HG02938 (cell line): Measurements from ENCODE around the gene LRRC51.

Source experiments
- ATAC-seq: cut with Tn5 transposase; IDR thresholded peaks from one replicate; pipeline ENCODE4 v1.9.1; 2021; ENCODE audit warnings: mild to moderate bottlenecking, moderate library complexity; ENCODE audit not compliant: unreplicated experiment

LRRC51 gene, protein sequence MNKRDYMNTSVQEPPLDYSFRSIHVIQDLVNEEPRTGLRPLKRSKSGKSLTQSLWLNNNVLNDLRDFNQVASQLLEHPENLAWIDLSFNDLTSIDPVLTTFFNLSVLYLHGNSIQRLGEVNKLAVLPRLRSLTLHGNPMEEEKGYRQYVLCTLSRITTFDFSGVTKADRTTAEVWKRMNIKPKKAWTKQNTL

DNA sequence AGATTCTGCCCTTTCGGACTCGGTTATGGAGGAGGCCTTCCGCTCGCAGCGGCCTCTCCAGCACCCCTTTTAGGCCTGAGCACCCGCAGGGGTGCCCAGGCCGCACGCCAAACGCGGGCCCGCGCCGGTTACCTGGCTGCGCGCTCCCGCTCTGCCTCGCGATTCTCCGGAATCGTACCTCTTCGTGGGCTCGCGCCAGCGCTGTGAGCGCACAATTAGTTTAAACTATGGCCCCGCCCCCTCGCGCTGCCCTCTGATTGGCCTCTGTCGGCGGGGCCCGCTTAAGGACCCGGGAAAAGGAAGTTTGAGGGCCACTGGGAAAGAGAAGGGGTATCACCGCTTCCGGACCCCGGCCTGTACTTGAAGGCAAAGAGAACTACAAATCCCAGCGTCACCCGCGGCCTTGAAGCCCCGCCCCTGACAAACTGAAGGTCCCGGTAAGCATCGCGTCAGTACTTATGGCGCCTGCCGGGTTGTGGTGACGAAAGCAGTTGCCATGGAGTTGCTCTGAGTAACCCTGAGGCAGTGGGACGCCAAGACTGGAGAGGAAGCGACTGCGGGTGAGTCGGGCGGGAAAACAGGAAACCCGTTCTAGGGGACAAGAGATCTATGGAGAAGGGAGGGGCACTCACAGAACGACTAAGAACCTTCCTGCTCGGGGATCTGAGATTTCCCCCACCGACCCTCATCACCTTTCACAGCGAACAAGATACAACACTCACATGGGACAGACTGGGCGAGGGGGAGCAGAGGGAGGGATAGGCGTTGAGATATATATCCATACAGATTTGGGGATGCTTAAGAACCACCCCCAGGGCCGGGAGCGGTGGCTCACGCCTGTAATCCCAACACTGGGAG lies at the start of gene LRRC51, which contains the start of gene NUMA1:
TSS of gene LRRC51 (plus strand) at position 525 of the 858 bp plus-strand sequence. CDS start 8,234 bp downstream, outside the sequence.
TSS of gene NUMA1 (minus strand) at position 217 of the 858 bp plus-strand sequence. CDS start 44,599 bp downstream, outside the sequence.
- ATAC-seq: peak; percentile 96

DNA sequence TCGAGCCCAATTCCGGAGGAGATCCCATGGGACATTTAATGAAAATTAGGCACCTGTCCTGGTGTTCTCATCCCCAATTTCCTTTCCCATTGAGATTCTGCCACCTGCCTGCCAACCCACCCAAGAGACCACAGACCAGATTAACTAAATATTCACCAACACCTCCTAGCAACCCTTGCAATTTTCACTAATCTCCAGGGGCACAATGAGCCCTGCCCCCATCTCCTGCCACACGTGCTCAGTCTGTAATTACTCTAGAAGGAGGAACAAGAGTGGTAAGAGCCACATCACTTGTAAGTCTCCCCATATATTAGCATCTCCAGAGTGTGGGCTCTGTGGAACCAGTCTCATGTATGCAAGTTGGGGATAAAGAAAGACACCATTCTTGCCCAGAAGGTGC lies 44.0 kb upstream of the LRRC51 start:
- ATAC-seq: no peak

DNA sequence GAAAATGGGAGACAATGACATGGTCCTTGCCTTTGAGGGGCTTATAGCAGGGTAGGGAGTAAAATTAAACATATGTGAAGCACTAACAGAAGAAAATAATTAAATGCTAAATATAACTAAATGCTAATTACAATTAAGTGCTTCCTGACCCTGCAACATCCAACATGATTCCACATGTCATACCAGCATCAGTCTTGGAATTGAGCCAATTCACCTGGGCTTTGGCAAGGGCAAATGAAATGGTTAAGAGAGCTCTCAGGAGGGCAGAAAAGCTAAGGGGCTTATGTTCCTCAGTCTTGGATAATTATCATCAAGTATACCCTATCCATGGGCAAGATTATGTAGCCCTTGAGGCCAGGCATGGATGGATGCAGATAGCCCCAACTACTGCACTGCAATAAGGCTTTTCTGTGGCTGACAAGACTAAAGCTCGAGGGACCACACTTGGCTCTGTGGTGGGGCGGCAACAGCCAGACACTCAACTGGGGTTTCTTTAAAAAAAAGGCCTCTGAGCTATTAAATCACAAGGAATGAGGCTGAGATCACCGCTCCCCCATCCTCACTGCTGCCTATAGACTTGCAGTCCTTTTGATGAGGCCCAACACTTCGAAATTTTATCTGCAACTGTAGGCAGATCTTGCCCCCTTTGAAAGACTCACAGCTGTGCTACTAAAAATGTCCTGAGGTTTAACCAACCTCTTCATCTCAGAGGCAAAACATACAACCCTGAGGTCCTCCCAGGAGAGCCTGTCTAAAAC lies 42.9 kb upstream of the LRRC51 start:
- no peak for ATAC-seq

DNA sequence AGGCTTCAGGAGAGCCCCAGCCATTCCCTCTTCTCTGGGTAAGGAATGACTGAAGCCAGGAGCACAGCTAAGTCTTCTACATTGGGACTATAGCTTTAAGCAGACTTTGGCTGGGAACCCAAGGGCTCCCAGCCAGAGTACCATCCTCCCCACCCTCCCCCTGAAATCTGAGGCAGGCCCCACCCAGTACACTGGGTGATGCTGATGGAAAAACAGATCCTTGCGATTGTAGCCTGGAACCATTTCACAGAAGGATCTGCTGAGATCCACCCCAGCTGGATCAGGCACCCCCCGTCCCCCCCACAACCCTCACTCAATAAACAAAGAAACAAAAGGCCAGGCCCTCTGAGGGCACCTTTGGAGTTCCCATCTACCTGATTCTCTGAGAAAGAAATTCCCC lies 42.2 kb upstream of the LRRC51 start:
- ATAC-seq: no peak

DNA sequence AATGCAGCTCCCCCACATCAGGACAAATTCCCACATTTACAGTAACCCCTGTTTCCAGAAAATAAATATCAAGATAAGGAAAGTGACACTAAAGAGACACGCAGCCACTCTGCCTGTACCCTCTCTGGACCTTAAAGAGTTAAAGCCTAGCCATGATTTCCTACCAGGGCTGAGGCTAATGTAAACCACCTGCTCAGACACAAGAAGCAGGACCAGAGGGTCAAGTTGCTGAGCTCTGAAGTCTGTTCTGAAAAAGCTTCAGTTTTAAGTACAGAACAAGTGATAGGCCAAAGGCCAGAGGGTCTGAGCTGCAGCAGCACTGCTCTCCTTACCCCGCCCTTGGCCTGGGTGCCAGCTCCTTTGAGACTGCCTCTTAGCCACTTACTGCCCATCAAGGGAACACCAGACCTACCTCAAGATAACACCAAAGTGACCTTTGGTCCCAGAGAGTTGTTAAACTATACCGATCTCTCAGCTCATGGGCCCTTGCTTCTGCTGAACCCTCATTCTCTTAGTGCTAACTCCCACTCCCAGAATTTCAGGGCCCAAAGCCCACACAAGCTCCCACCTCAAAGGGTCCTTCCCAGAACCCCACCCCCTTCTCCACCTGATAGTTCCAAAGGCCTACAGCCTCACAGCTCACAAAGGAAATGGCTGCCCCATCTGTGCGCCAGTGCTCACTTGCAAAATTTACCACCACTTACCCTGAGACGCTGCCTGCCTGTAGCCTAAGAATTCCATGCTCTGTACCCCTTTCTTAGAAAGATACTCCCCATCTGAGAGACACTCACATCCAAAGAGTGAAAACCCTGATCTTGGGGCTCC lies 41.4 kb upstream of the LRRC51 start:
- no peak for ATAC-seq

DNA sequence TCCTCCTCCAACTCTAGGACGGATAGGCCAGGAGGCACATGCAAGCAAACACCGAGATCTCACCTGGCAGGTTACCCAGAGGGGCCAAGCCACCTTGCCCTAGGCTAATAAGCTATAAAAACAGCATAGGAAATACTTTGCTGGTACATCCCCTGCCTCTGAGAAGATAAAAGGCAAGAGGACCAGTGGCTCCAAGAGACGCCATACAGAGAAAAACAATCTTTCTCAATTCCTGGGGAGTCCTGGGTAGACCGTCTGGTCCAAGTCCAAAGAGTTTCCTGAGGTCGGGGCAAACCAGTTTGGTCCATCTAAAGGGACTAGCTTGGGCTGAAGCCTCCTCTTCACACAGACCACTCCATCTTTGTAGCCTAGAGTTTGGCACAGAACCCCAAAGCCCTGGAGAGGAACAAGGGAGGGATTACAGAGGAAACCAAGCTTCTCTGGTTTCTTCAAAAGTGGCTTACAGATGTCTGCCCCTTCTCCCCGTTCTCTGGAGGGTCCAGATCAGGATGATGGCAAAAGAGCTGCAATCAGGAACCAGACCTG lies 40.7 kb upstream of the LRRC51 start:
- no peak for ATAC-seq

DNA sequence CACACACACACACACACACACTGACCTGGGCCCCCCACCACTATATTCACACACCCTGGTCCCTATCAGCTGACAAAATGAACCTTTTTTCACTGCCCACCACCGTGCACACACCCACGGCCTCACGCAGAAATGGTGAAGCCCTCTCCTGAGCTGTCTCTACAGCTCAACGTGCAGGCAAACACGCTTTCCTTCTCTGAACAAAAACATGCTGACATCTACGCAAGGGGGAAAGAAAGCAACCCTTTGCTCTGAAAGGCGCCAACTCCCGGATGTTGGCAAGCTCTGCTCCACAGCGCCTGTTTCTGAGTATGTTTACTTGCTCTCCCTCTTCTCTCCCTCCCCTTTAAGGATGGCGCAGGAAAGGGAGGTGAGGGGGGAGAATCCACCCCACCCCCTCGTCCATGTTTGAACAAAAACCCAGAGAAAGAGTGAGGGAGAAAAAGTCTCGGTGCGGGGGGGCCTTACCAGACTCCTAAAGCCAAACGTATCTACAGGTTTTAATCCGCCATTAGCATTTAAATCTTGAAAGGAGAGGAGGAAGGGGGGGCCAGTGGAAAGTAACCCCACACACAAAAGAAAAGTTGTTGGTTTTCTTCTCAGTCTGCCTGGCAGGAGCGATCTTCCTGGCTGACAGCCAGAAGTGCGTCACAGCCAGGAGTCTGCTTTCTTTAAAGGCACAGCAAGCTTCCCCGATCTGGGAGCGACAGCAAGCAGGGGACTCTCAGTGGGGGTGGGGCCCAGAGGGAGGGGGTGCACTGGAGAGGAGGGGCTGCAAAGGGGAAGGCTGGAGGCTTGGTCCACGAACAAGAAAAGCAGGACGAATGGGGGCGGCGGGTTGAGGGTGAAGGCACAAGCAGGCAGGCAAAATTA lies 39.9 kb upstream of the LRRC51 start:
- ATAC-seq: no peak

DNA sequence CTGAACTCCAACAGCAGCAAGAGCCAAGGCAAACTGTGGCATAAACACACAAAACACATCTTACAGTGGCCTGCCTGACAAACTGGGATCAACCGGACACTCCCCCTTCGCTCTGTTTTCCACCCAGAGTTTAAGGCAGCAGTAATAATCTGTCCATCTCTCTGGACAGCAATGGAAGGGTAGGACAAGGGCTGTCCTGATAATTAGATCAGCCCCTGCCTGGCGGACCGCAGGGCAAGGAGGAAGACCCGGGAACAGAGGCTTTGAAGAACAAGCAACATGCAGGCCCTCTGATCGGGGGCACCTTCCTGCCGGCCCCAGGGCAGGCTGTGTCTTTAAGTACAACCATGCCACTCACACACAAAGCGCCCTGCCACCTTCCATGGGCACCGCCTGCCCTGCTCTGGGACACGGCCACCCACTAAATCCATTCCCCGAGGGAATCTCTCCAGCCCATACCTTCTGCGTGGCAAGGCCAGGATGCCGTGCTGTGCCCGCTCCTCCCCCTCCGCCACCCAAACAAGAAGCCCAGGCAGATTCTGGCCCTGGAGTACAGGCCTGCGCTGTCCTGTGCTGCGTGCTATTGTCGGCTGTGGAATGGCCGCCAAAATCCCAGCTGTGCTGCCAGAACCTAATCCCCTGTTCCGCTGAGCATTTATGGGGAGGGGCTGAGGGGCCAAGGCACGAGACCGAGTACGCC lies 39.1 kb upstream of the LRRC51 start:
- no peak for ATAC-seq

DNA sequence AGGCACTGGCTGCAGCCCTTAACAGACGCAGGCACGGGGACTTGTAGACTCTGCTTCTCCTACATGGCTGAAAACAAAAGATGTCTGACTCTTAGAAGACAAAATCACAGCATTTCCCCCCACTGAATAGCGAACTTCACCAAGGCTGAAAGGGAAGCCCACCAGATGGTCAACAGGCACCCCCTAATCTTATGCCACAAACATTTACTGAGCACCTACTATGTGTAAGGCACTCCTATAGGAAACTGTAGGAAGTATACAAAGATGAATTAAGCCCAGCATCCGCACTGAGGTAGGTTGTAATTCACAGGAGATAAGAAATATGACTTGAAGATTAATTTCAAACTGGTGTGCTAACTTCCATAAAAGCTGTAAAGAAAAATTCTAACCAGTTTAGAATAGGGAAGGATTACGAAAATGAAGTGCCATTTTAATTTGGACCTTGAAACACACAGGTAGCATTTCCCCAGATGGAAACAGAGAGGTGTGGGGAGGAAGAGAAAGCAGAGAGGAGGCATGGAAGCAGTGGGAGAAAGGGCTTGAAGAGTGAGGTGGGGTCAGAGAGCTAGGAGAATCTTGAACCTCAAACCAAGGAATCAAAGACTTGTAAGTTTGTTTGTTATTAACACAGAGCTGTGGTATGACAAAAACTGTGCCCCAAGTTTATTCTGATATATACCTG lies 38.4 kb upstream of the LRRC51 start:
- ATAC-seq: no peak

DNA sequence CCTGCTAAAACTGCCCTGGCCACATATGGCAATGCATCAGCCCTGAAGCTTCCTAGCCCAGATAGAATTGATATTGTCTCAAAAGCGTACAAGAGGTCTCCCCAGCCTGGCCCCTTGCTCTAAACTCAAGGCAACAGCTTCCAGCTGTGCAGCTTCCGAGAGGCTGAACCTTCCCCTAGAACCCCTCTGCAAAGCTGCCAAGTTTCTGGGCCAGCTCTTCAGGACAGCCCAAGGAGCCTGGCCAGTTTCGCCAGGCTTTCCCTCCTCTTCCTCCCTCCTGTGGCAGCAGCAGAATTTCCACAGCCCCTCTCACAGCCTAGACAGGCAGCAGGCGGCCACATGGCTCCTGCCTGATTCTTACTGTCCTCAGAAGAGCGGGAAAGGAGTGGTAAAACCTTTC lies 34.8 kb upstream of the LRRC51 start:
- ATAC-seq: no peak

DNA sequence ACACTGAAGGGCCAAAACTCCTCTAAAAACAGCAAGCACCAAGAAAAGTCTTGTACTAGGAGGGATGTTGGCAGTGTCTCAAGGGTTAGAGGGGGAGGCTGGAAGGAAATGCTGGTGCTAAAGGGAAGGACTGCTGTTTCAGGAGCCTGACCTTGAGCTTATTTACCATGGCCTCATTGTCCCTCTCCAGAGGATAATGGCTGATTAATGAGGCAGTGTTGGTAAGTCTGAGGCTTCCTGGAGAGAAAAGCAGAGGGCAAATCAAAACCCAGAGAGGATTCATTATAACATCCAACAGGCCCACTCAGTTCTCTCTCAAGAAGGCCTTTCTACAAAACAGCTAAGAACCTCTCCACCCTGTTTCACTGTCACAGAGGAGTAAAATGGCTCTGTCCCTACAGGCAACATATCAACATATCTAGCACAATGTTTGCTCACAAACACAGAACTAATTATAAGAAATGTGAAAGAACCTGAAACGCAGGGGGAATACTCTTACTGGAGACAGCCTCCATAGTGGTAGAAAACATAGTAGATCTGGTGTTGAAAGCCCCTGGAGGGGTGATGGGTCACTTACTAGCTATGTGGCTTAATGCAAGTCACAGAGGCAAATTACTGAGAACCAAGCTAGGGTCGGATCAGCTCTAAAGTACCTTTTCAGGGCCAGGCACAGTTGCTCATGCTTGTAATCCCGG lies 31.7 kb upstream of the LRRC51 start:
- no peak for ATAC-seq

DNA sequence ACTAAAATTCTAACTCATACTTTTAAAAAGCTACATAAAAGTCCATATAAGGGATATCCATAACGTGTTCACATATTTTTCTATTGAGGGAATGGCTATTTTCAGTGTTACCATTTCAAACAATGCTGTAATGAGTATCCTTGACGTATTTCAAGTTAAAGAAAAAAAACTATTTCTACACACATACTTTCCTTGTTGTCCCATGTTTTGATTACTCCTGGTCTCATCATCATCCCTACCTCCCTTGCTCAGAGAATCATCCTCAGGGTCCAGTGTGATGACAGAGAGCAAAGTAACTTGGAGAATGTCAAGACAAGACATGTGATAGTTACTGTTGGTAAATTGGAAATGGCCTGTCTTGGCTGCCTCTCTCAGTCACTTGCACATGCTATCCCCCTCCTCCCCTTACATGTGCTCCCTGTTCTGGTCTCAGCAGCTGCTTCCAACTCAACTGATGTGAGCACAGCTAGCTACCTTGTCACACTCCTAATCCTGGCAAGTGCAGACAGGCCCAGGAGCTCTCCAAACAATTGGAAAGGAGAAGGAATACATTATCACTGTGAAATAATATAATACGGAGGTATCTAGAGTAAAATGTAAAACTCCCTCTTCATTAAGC lies 22.1 kb upstream of the LRRC51 start:
- no peak for ATAC-seq

DNA sequence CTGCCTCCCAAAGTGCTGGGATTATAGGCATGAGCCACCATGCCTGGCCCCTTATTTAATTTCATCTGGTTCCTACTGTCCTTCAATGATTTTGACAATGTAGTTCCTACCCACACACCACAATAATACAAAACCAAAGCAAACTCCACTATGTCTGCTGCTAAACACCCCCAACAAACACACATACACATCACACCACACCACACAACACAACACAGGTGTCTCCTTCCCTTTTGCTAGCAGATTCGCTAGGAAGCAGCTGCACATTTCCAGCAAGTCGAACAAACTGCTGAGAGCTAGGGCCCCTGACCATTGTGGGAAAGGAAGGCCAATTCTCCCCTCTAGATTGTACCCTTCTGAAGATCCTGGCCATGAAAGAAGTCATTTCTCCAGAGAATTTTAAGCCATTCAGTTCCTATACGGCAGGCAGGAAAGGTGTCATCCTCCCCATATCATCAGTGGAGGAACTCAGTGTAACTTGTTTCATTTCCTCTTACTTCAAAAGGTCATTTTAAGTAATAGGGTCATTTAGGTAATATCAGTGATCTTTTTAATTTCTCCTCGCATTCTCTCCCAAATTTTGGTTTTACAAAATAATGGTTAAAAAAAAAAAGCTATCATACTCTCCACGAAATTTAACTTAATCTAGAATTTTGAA lies 18.8 kb upstream of the LRRC51 start:
- no peak for ATAC-seq

DNA sequence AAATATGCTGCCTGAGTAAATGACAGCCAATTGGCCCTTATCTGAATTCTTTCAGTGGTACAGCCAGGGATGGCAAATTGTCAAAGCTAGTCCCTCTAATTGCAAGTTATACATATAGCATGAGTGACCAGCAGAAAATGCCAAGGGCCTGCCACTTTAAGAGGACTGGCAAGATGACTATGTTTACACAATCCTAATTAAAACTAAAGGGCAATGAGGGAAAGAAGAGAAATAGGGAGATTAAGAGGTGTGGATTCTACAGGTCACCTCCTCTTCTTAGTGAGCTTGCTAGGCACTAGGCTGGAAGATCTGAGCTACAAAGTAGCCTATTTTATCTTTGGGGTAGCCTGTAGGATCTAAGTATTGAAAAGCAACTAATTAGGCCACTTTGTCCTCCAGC lies 13.8 kb upstream of the LRRC51 start:
- no peak for ATAC-seq

DNA sequence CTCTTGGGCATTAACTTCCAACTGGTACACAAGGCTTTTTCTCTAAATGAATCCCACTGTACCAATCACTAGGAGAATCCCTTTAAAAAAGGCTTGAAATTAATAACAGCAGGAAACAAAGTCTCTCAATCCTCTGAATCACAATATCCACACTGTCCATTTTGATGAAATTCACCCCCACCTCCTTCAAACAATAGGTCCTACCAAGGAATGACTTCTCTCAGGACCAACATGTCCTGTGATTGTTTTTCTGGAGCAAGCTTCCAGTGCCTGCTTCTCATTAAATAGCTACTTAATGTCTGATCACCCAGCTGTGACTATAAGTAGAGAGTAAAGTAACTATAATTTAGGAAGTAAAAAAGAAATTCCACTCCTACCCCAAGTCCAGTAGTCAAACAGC lies 13.4 kb upstream of the LRRC51 start:
- no peak for ATAC-seq

DNA sequence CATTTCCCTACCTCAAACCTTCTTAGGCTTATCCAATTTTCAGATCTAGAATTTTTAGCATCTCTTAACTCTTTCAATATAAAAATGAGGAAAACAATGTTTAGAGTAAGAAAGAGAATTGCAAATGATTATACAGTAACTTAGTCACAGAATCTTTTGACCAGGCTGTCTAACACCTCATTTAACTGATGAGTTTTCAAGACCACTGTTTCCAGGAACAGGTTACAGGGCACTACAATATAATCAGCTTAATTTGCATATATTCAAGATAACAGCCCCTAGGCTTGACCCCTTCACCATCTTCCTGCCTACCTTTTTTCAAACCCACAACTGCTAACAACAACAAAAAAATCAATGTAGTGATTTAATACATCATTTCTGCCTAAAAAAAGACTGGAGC lies 13.0 kb upstream of the LRRC51 start:
- no peak for ATAC-seq

DNA sequence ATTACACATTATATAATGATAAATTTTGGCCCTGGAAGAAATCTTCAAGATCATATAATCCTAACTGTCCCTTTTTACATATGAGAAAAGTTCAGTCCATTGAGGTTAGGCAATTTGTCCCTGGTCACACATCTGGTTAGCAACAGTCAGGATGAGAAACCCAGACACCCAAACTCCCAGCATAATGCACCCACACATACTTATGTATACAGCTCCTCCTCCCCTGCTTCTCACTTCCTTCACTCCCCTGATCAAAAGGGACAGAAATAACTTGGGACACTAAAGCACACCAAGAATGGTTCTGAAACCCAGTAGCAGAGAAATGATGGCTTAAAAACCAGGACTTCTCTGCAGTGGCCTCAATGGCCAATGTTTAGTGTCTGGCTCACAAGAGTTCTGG lies 11.4 kb upstream of the LRRC51 start:
- ATAC-seq: no peak
